SK-N-SH (cell line): ENCODE results near the gene GATD1. TPM values are rescaled to one million over a fixed set of nuclear protein-coding genes. Genes with fewer than 3 reads are reported as not detected.
A peak's percentile ranks its signal among the peaks of the same experiment; 100 is the strongest.

Experiments
- CTCF ChIA-PET: fragments of 300-600, 350-600 bp; formaldehyde crosslinking; extraction: SDS; loops from one replicate; lab custom pipeline; 2021; lab: Yijun Ruan, JAX
- POLR2A ChIA-PET: fragments of 350-600 bp; sonication (Branson Sonifier 250); formaldehyde crosslinking; extraction: SDS; loops from one replicate; lab custom pipeline; 2020; ENCODE audit warnings: antibody characterized with exemption, inconsistent platforms; lab: Yijun Ruan, JAX
- DNase-seq: peaks from one replicate; pipeline ENCODE4 v3.0.0; 2012
- H2AFZ ChIP-seq: fragments of 200-600 bp; sonication (generic); 2 replicates; pipeline ENCODE4 v1.8.1; 2016; ENCODE audit warnings: antibody characterized with exemption, mild to moderate bottlenecking, low read depth
- H3F3A ChIP-seq: fragments of 200-600 bp; sonication (generic); replicated peaks from 2 replicates; pipeline ENCODE3; 2016; ENCODE audit warnings: antibody characterized with exemption, mild to moderate bottlenecking; ENCODE audit not compliant: insufficient read depth
- H3K27ac ChIP-seq, 2 experiments: fragments of 200-500 bp in 1 of 2; fragments of 200-600 bp in 1 of 2; sonication (Bioruptor generic) in 1 of 2; sonication (generic), shearing (Covaris generic) in 1 of 2; 2 replicates each; pipeline versions ENCODE4 v1.5.1 to v1.6.1; 2014 to 2016; ENCODE audit warnings: low read depth in 2 of 2, inconsistent platforms in 1 of 2, low read length in 1 of 2, mild to moderate bottlenecking in 1 of 2, mixed read lengths in 1 of 2
- H3K27me3 ChIP-seq: fragments of 200-600 bp; sonication (generic), shearing (Covaris generic); 2 replicates; pipeline ENCODE4 v1.6.1; 2016; ENCODE audit warnings: mixed run types; ENCODE audit not compliant: insufficient read depth
- H3K36me3 ChIP-seq, 2 experiments: fragments of 200-500 bp in 1 of 2; fragments of 200-600 bp in 1 of 2; sonication (Bioruptor generic) in 1 of 2; sonication (generic) in 1 of 2; replicated peaks in 1 of 2; 2 replicates each; pipeline versions ENCODE3 to v1.5.1; 2014 to 2016; ENCODE audit warnings: low read length in 1 of 2, mild to moderate bottlenecking in 1 of 2; ENCODE audit not compliant: insufficient read depth in 2 of 2, control insufficient read depth in 1 of 2
- H3K4me1 ChIP-seq, 2 experiments: fragments of 200-500 bp in 1 of 2; fragments of 200-600 bp in 1 of 2; sonication (Bioruptor generic) in 1 of 2; sonication (generic), shearing (Covaris generic) in 1 of 2; 2 replicates each; pipeline versions ENCODE4 v1.5.1 to v1.6.1; 2014 to 2016; ENCODE audit warnings: low read depth in 1 of 2, low read length in 1 of 2, mixed run types in 1 of 2; ENCODE audit not compliant: insufficient read depth in 2 of 2, control insufficient read depth in 1 of 2
- H3K4me2 ChIP-seq: fragments of 200-600 bp; sonication (generic), shearing (Covaris generic); 2 replicates; pipeline ENCODE4 v1.6.1; 2017; ENCODE audit warnings: mixed run types
- H3K4me3 ChIP-seq, 2 experiments: fragments of 200-500 bp in 1 of 2; fragments of 200-600 bp in 1 of 2; sonication (Bioruptor generic) in 1 of 2; sonication (generic), shearing (Covaris generic) in 1 of 2; 2 replicates each; pipeline versions ENCODE4 v1.5.1 to v1.8.1; 2014 to 2016; ENCODE audit warnings: low read depth in 2 of 2, inconsistent platforms in 1 of 2, low read length in 1 of 2, mild to moderate bottlenecking in 1 of 2, mixed read lengths in 1 of 2, moderate library complexity in 1 of 2
- H3K79me2 ChIP-seq: fragments of 200-600 bp; sonication (generic); 2 replicates; pipeline ENCODE4 v1.8.1; 2017; ENCODE audit warnings: mild to moderate bottlenecking; ENCODE audit not compliant: insufficient read depth
- H3K9ac ChIP-seq: fragments of 200-600 bp; sonication (generic); 2 replicates; pipeline ENCODE4 v1.6.1; 2017; ENCODE audit warnings: mixed run types
- H3K9me2 ChIP-seq: fragments of 200-600 bp; sonication (generic); 2 replicates; pipeline ENCODE4 v1.6.1; 2017; ENCODE audit warnings: mixed run types
- H3K9me3 ChIP-seq: fragments of 200-600 bp; sonication (generic); 2 replicates; pipeline ENCODE4 v1.6.1; 2017; ENCODE audit warnings: mixed run types, mild to moderate bottlenecking, moderate library complexity
- H4K20me1 ChIP-seq: fragments of 200-600 bp; sonication (generic); 2 replicates; pipeline ENCODE4 v1.6.1; 2017; ENCODE audit warnings: mild to moderate bottlenecking, mixed run types; ENCODE audit not compliant: insufficient read depth
- CHD2 ChIP-seq: fragments of 150-350 bp; IDR thresholded peaks from 2 replicates; pipeline ENCODE4 v1.6.1; 2018; ENCODE audit warnings: low read length; ENCODE audit not compliant: partially characterized antibody
- FOXM1 ChIP-seq: IDR thresholded peaks from 2 replicates; pipeline ENCODE4 v1.4.0; 2012; ENCODE audit warnings: low read depth, mild to moderate bottlenecking
- GATA2 ChIP-seq: sonication (generic); formaldehyde crosslinking; IDR thresholded peaks from 2 replicates; pipeline ENCODE4 v1.5.0; 2020; ENCODE audit warnings: mild to moderate bottlenecking, missing genetic modification reagents
- MXI1 ChIP-seq: IDR thresholded peaks from 2 replicates; pipeline ENCODE4 v1.6.1; 2012; ENCODE audit warnings: mild to moderate bottlenecking, low read depth, low read length, improper control_type of control experiment
- NRF1 ChIP-seq: IDR thresholded peaks from 2 replicates; pipeline ENCODE4 v1.6.1; 2012; ENCODE audit warnings: low read depth, mild to moderate bottlenecking, low read length
- PBX3 ChIP-seq: IDR thresholded peaks from 2 replicates; pipeline ENCODE4; 2012
- POLR2AphosphoS5 ChIP-seq: IDR thresholded peaks from 2 replicates; pipeline ENCODE4 v1.6.1; 2012; ENCODE audit warnings: low read depth, low read length
- REST ChIP-seq: IDR thresholded peaks from 2 replicates; pipeline ENCODE4 v1.6.1; 2012; ENCODE audit warnings: mild to moderate bottlenecking, low read depth, low read length, moderate library complexity
- SIN3A ChIP-seq: IDR thresholded peaks from 2 replicates; pipeline ENCODE4 v1.6.1; 2012; ENCODE audit warnings: low read depth, mild to moderate bottlenecking, low read length, moderate library complexity, borderline replicate concordance
- TEAD4 ChIP-seq: IDR thresholded peaks from 2 replicates; pipeline ENCODE4 v1.4.0; 2012; ENCODE audit warnings: mild to moderate bottlenecking, borderline replicate concordance; ENCODE audit not compliant: insufficient read depth
- USF2 ChIP-seq: fragments of 150-350 bp; IDR thresholded peaks from 2 replicates; pipeline ENCODE4 v1.6.1; 2017; ENCODE audit warnings: antibody characterized with exemption, low read length, low read depth, borderline replicate concordance
- ZBTB33 ChIP-seq: IDR thresholded peaks from 2 replicates; pipeline ENCODE4 v1.4.0; 2012; ENCODE audit warnings: low read depth, borderline replicate concordance
- WGBS: methylation state at CpG from one replicate; pipeline ENCODE4 v1.1.6; 2017; ENCODE audit warnings: low lambda C conversion rate; 5-methylcytosine and 5-hydroxymethylcytosine counted together
- polyA plus RNA-seq, 3 experiments: library from polyadenylated mRNA; depleted of rRNA; stranded (reverse); fragments of >200 nt; gene quantifications; 2 replicates each; pipeline ENCODE4 v1.2.3, GENCODE V29; 2012

GATD1 gene
- polyA plus RNA-seq, 1 of the 3 experiments (the other 2 are of a cell fraction): 86.2 TPM

- no peak overlapping the region for H3K27ac ChIP-seq
- no peaks in the 10 kb centered on the region for H4K20me1 ChIP-seq
- TF ChIP-seq USF2 (no peak), POLR2AphosphoS5 (0 out of 2 replicates have a peak, but pooled peaks have one; percentile 22), PBX3 (peak; percentile 4; the same call in 1 of the 2 replicates)
- no peak for DNase-seq
- H3K36me3 ChIP-seq: peaks cover 0 to 7% of the 10 kb centered on the region in 2 experiments
- ChIA-PET POLR2A (interaction anchor here (1.0 to 1.2 kb wide), 3 partner anchors 9 to 343 kb away, joined by 3 to 4 read pairs (median 3); partner anchors contain the start of gene GATD1), CTCF (no interaction called here)
- no peak overlapping the region for H3K4me3 ChIP-seq
- H3K4me1 ChIP-seq: peaks cover 9 to 20% of the 10 kb centered on the region in 2 experiments; a peak in 3 of 4 replicates
- H3K9me2 ChIP-seq: no peaks in the 10 kb centered on the region
- H3K9ac ChIP-seq: no peak overlapping the region
- H3K9me3 ChIP-seq: no peaks in the 10 kb centered on the region
- no peaks in the 10 kb centered on the region for H3K27me3 ChIP-seq
- no peak overlapping the region for H3K4me2 ChIP-seq
- peaks cover 21% of the 10 kb centered on the region for H3F3A ChIP-seq
- 85% methylated on average over 11 of the region's 24 CpGs for WGBS
- H2AFZ ChIP-seq: no peak overlapping the region
- no peaks in the 10 kb centered on the region for H3K79me2 ChIP-seq
Observed at GRCh38 chr11:786235-787083, 9.2 kb upstream of the GATD1 start.

GRCh38 chr11:783581-784015 lies 6.3 kb upstream of the GATD1 start:
- peaks cover 9 to 10% of the 10 kb centered on the region in 2 experiments; a peak in 3 of 4 replicates for H3K4me1 ChIP-seq
- no peaks in the 10 kb centered on the region for H3K27me3 ChIP-seq
- 29% methylated on average over 24 of the region's 24 CpGs for WGBS
- peaks cover 0 to 7% of the 10 kb centered on the region in 2 experiments for H3K36me3 ChIP-seq
- H3F3A ChIP-seq: peaks cover 17% of the 10 kb centered on the region
- no peaks in the 10 kb centered on the region for H3K9me3 ChIP-seq
- peak overlapping the region; percentile 41 for H3K4me2 ChIP-seq
- H3K9ac ChIP-seq: peak overlapping the region; percentile 23; the same call in 1 of the 2 replicates
- peak overlapping the region; percentile 4 to 75; a peak in 3 of 4 replicates for H3K27ac ChIP-seq
- no peak overlapping the region for H2AFZ ChIP-seq
- ChIA-PET CTCF (interaction anchor here (0.6 to 3.3 kb wide), 22 partner anchors 10 to 276 kb away, joined by 3 to 43 read pairs (median 4); partner anchors contain the start of genes CRACR2B, PIDD1, SLC25A22 and TALDO1), POLR2A (no interaction called here)
- peak; percentile 91 for DNase-seq
- peaks cover 12% of the 10 kb centered on the region for H3K79me2 ChIP-seq
- H3K4me3 ChIP-seq: peak overlapping the region in 1 of 2 experiments; percentile 17; a peak in 1 of 4 replicates
- no peaks in the 10 kb centered on the region for H3K9me2 ChIP-seq
- H4K20me1 ChIP-seq: no peaks in the 10 kb centered on the region
- no peak for TF ChIP-seq GATA2 (CRISPR knock-in tag)
- peak; percentile 32; the same call in 1 of the 2 replicates for TF ChIP-seq POLR2AphosphoS5
- TF ChIP-seq MXI1: peak; percentile 60
- no peak for TF ChIP-seq ZBTB33
- TF ChIP-seq SIN3A: no peak
- TF ChIP-seq CHD2: peak; percentile 51
- TF ChIP-seq FOXM1: no peak
- 0 out of 2 replicates have a peak, but pooled peaks have one; percentile 19 for TF ChIP-seq NRF1
- TF ChIP-seq REST: 0 out of 2 replicates have a peak, but pooled peaks have one; percentile 12
- TF ChIP-seq TEAD4: no peak
- TF ChIP-seq USF2: no peak
